Loucy (cell line): ENCODE data around the gene RALB.

Source experiments
- CTCF ChIP-seq: fragments of 200-600 bp; sonication (generic); conservative IDR thresholded peaks from 2 replicates; pipeline ENCODE4 v1.5.1; 2014; ENCODE audit warnings: mild to moderate bottlenecking, antibody characterized with exemption, low read length
- EZH2phosphoT487 ChIP-seq: fragments of 200-600 bp; IDR thresholded peaks from 2 replicates; pipeline ENCODE4 v1.6.1; 2018; ENCODE audit warnings: antibody characterized with exemption, mild to moderate bottlenecking, moderate library complexity, borderline replicate concordance

- TF ChIP-seq EZH2phosphoT487 (no peak), CTCF (no peak)
These were observed 27.1 kb downstream of the RALB start for GRCh38 chr2:120279708-120280107.
